ENCODE data around the gene TBPL1. TPM values are rescaled to one million over a fixed set of nuclear protein-coding genes. Genes with fewer than 3 reads are reported as not detected.

The TBPL1 gene
- total RNA-seq, 5 donors from 2014 or later (not counting 1 experiment from before 2014, with no cell fraction given), result 27.7 to 30.5 (median 28.9) TPM

- Mint-ChIP-seq H3K9me3 (no peaks in the 10 kb centered on the region), H3K4me3 (no peak overlapping the region), H3K36me3 (no peaks in the 10 kb centered on the region), H3K27me3 (peaks cover 9 to 15% of the 10 kb centered on the region in 2 donors), H3K4me1 (no peaks in the 10 kb centered on the region), H3K27ac (no peak overlapping the region)
- WGBS (ENCODE audit: insufficient coverage), result 80% methylated on average over 1 of the region's 4 CpGs
- H3K4me3 ChIP-seq (ENCODE audit: control insufficient read depth in 1 of 2, extremely low read depth in 1 of 2, low read length in 1 of 2), result no peak overlapping the region
- ATAC-seq (replicated peaks in 1 of 4), result no peak
- ChIA-PET POLR2A (no interaction called here), CTCF (interaction anchor here in 1 of 2 donors (1.0 kb wide), 1 partner anchor 59 kb away, joined by 3 read pairs; no protein-coding TSS in a partner anchor)
- H3K36me3 ChIP-seq (ENCODE audit: control insufficient read depth in 2 of 2, extremely low read depth in 1 of 2, insufficient read depth in 1 of 2, low read length in 1 of 2), result no peaks in the 10 kb centered on the region
- H3K9me3 ChIP-seq, result no peaks in the 10 kb centered on the region
- DNase-seq, result no peak
- H3K27ac ChIP-seq (ENCODE audit: low read length), result no peak overlapping the region
- H3K27me3 ChIP-seq (replicated peaks in 1 of 2; ENCODE audit: control insufficient read depth in 2 of 2, extremely low read depth in 1 of 2, insufficient read depth in 2 of 2, low read length in 1 of 2), result peaks cover 0 to 4% of the 10 kb centered on the region in 2 experiments
- no peaks in the 10 kb centered on the region for H3K4me1 ChIP-seq (ENCODE audit: control insufficient read depth in 1 of 2, extremely low read depth in 1 of 2, insufficient read depth in 2 of 2, low read length in 2 of 2)
Measured at GRCh38 chr6:134004714-134005113, 51.7 kb downstream of the TBPL1 start.

GRCh38 chr6:134005800-134006199 is 52.8 kb downstream of the TBPL1 start:
- DNase-seq (no peak), ATAC-seq (replicated peaks in 1 of 4) (no peak)
- Mint-ChIP-seq H3K36me3 (no peaks in the 10 kb centered on the region), H3K4me3 (no peak overlapping the region), H3K27me3 (peaks cover 9 to 13% of the 10 kb centered on the region in 2 donors), H3K27ac (no peak overlapping the region), H3K9me3 (no peaks in the 10 kb centered on the region), H3K4me1 (no peaks in the 10 kb centered on the region)
- no peaks in the 10 kb centered on the region for H3K9me3 ChIP-seq
- H3K36me3 ChIP-seq (ENCODE audit: control insufficient read depth in 2 of 2, extremely low read depth in 1 of 2, insufficient read depth in 1 of 2, low read length in 1 of 2), result no peaks in the 10 kb centered on the region
- no peaks in the 10 kb centered on the region for H3K4me1 ChIP-seq (ENCODE audit: control insufficient read depth in 1 of 2, extremely low read depth in 1 of 2, insufficient read depth in 2 of 2, low read length in 2 of 2)
- ChIA-PET POLR2A (no interaction called here), CTCF (no interaction called here)
- no peak overlapping the region for H3K27ac ChIP-seq (ENCODE audit: low read length)
- peaks cover 0 to 4% of the 10 kb centered on the region in 2 experiments for H3K27me3 ChIP-seq (replicated peaks in 1 of 2; ENCODE audit: control insufficient read depth in 2 of 2, extremely low read depth in 1 of 2, insufficient read depth in 2 of 2, low read length in 1 of 2)
- no CpG with 5 or more reads among the region's 6 CpGs for WGBS (ENCODE audit: insufficient coverage)
- no peak overlapping the region for H3K4me3 ChIP-seq (ENCODE audit: control insufficient read depth in 1 of 2, extremely low read depth in 1 of 2, low read length in 1 of 2)

GRCh38 chr6:134007077-134007476 is 54.1 kb downstream of the TBPL1 start:
- Mint-ChIP-seq H3K4me3 (no peak overlapping the region), H3K36me3 (no peaks in the 10 kb centered on the region), H3K27me3 (peaks cover 9 to 13% of the 10 kb centered on the region in 2 donors), H3K4me1 (no peaks in the 10 kb centered on the region), H3K27ac (no peak overlapping the region), H3K9me3 (no peaks in the 10 kb centered on the region)
- ATAC-seq (replicated peaks in 1 of 4), result no peak
- no peaks in the 10 kb centered on the region for H3K4me1 ChIP-seq (ENCODE audit: control insufficient read depth in 1 of 2, extremely low read depth in 1 of 2, insufficient read depth in 2 of 2, low read length in 2 of 2)
- POLR2A ChIA-PET, result no interaction called here
- H3K36me3 ChIP-seq (ENCODE audit: control insufficient read depth in 2 of 2, extremely low read depth in 1 of 2, insufficient read depth in 1 of 2, low read length in 1 of 2), result no peaks in the 10 kb centered on the region
- CTCF ChIA-PET, result no interaction called here
- H3K9me3 ChIP-seq, result no peaks in the 10 kb centered on the region
- no peak overlapping the region for H3K27ac ChIP-seq (ENCODE audit: low read length)
- peaks cover 0 to 4% of the 10 kb centered on the region in 2 experiments for H3K27me3 ChIP-seq (replicated peaks in 1 of 2; ENCODE audit: control insufficient read depth in 2 of 2, extremely low read depth in 1 of 2, insufficient read depth in 2 of 2, low read length in 1 of 2)
- H3K4me3 ChIP-seq (ENCODE audit: control insufficient read depth in 1 of 2, extremely low read depth in 1 of 2, low read length in 1 of 2), result no peak overlapping the region
- no peak for DNase-seq
- WGBS (ENCODE audit: insufficient coverage), result 73% methylated on average over 1 of the region's 4 CpGs

GRCh38 chr6:134009876-134010275 is 56.9 kb downstream of the TBPL1 start:
- DNase-seq (no peak), ATAC-seq (replicated peaks in 1 of 4) (no peak)
- no peaks in the 10 kb centered on the region for H3K4me1 Mint-ChIP-seq
- H3K27ac Mint-ChIP-seq, result no peak overlapping the region
- Histone ChIP-seq H3K4me3 (ENCODE audit: control insufficient read depth in 1 of 2, extremely low read depth in 1 of 2, low read length in 1 of 2) (no peak overlapping the region), H3K27ac (ENCODE audit: low read length) (no peak overlapping the region), H3K9me3 (no peaks in the 10 kb centered on the region), H3K36me3 (ENCODE audit: control insufficient read depth in 2 of 2, extremely low read depth in 1 of 2, insufficient read depth in 1 of 2, low read length in 1 of 2) (no peaks in the 10 kb centered on the region), H3K4me1 (ENCODE audit: control insufficient read depth in 1 of 2, extremely low read depth in 1 of 2, insufficient read depth in 2 of 2, low read length in 2 of 2) (no peaks in the 10 kb centered on the region), H3K27me3 (replicated peaks in 1 of 2; ENCODE audit: control insufficient read depth in 2 of 2, extremely low read depth in 1 of 2, insufficient read depth in 2 of 2, low read length in 1 of 2) (peaks cover 0 to 4% of the 10 kb centered on the region in 2 experiments)
- ChIA-PET CTCF (no interaction called here), POLR2A (no interaction called here)
- H3K4me3 Mint-ChIP-seq, result no peak overlapping the region
- no peaks in the 10 kb centered on the region for H3K9me3 Mint-ChIP-seq
- peaks cover 0 to 14% of the 10 kb centered on the region in 2 donors for H3K27me3 Mint-ChIP-seq
- no peaks in the 10 kb centered on the region for H3K36me3 Mint-ChIP-seq

GRCh38 chr6:134010400-134010799 is 57.4 kb downstream of the TBPL1 start:
- no peaks in the 10 kb centered on the region for H3K4me1 Mint-ChIP-seq
- DNase-seq (no peak), ATAC-seq (replicated peaks in 1 of 4) (no peak)
- no peaks in the 10 kb centered on the region for H3K9me3 Mint-ChIP-seq
- H3K4me1 ChIP-seq (ENCODE audit: control insufficient read depth in 1 of 2, extremely low read depth in 1 of 2, insufficient read depth in 2 of 2, low read length in 2 of 2), result no peaks in the 10 kb centered on the region
- ChIA-PET POLR2A (no interaction called here), CTCF (no interaction called here)
- no peaks in the 10 kb centered on the region for H3K36me3 ChIP-seq (ENCODE audit: control insufficient read depth in 2 of 2, extremely low read depth in 1 of 2, insufficient read depth in 1 of 2, low read length in 1 of 2)
- H3K27me3 ChIP-seq (replicated peaks in 1 of 2; ENCODE audit: control insufficient read depth in 2 of 2, extremely low read depth in 1 of 2, insufficient read depth in 2 of 2, low read length in 1 of 2), result peaks cover 0 to 4% of the 10 kb centered on the region in 2 experiments
- no peaks in the 10 kb centered on the region for H3K9me3 ChIP-seq
- no peaks in the 10 kb centered on the region for H3K36me3 Mint-ChIP-seq
- H3K4me3 Mint-ChIP-seq, result no peak overlapping the region
- H3K4me3 ChIP-seq (ENCODE audit: control insufficient read depth in 1 of 2, extremely low read depth in 1 of 2, low read length in 1 of 2), result no peak overlapping the region
- 100% methylated on average over 1 of the region's 8 CpGs for WGBS (ENCODE audit: insufficient coverage)
- no peak overlapping the region for H3K27ac ChIP-seq (ENCODE audit: low read length)
- H3K27me3 Mint-ChIP-seq, result peaks cover 0 to 15% of the 10 kb centered on the region in 2 donors
- H3K27ac Mint-ChIP-seq, result no peak overlapping the region

- no CpG with 5 or more reads among the region's 2 CpGs for WGBS (ENCODE audit: insufficient coverage)
- H3K4me1 Mint-ChIP-seq, result no peaks in the 10 kb centered on the region
- H3K4me1 ChIP-seq (ENCODE audit: control insufficient read depth in 1 of 2, extremely low read depth in 1 of 2, insufficient read depth in 2 of 2, low read length in 2 of 2), result no peaks in the 10 kb centered on the region
- no peak for DNase-seq
- no peak overlapping the region for H3K27ac ChIP-seq (ENCODE audit: low read length)
- peaks cover 0 to 11% of the 10 kb centered on the region in 2 donors for H3K27me3 Mint-ChIP-seq
- no peaks in the 10 kb centered on the region for H3K36me3 Mint-ChIP-seq
- H3K36me3 ChIP-seq (ENCODE audit: control insufficient read depth in 2 of 2, extremely low read depth in 1 of 2, insufficient read depth in 1 of 2, low read length in 1 of 2), result no peaks in the 10 kb centered on the region
- CTCF ChIA-PET, result no interaction called here
- no peaks in the 10 kb centered on the region for H3K9me3 Mint-ChIP-seq
- no peak overlapping the region for H3K27ac Mint-ChIP-seq
- H3K9me3 ChIP-seq, result no peaks in the 10 kb centered on the region
- H3K4me3 Mint-ChIP-seq, result no peak overlapping the region
- H3K27me3 ChIP-seq (replicated peaks in 1 of 2; ENCODE audit: control insufficient read depth in 2 of 2, extremely low read depth in 1 of 2, insufficient read depth in 2 of 2, low read length in 1 of 2), result peaks cover 0 to 4% of the 10 kb centered on the region in 2 experiments
- POLR2A ChIA-PET, result no interaction called here
- no peak for ATAC-seq (replicated peaks in 1 of 4)
- H3K4me3 ChIP-seq (ENCODE audit: control insufficient read depth in 1 of 2, extremely low read depth in 1 of 2, low read length in 1 of 2), result no peak overlapping the region
Measured at GRCh38 chr6:134010974-134011373, 58.0 kb downstream of the TBPL1 start.

- WGBS (ENCODE audit: insufficient coverage), result no CpG with 5 or more reads among the region's 3 CpGs
- H3K4me1 Mint-ChIP-seq, result no peaks in the 10 kb centered on the region
- H3K9me3 ChIP-seq, result no peaks in the 10 kb centered on the region
- H3K9me3 Mint-ChIP-seq, result no peaks in the 10 kb centered on the region
- DNase-seq (no peak), ATAC-seq (replicated peaks in 1 of 4) (no peak)
- no peaks in the 10 kb centered on the region for H3K36me3 Mint-ChIP-seq
- no peak overlapping the region for H3K4me3 Mint-ChIP-seq
- H3K4me3 ChIP-seq (ENCODE audit: control insufficient read depth in 1 of 2, extremely low read depth in 1 of 2, low read length in 1 of 2), result no peak overlapping the region
- H3K27ac ChIP-seq (ENCODE audit: low read length), result no peak overlapping the region
- H3K27ac Mint-ChIP-seq, result no peak overlapping the region
- POLR2A ChIA-PET, result interaction anchor here in 1 of 2 donors (0.5 kb wide), 1 partner anchor 102 kb away, joined by 3 read pairs; no protein-coding TSS in a partner anchor
- no peaks in the 10 kb centered on the region for H3K36me3 ChIP-seq (ENCODE audit: control insufficient read depth in 2 of 2, extremely low read depth in 1 of 2, insufficient read depth in 1 of 2, low read length in 1 of 2)
- no peaks in the 10 kb centered on the region for H3K4me1 ChIP-seq (ENCODE audit: control insufficient read depth in 1 of 2, extremely low read depth in 1 of 2, insufficient read depth in 2 of 2, low read length in 2 of 2)
- CTCF ChIA-PET, result no interaction called here
- no peaks in the 10 kb centered on the region for H3K27me3 ChIP-seq (replicated peaks in 1 of 2; ENCODE audit: control insufficient read depth in 2 of 2, extremely low read depth in 1 of 2, insufficient read depth in 2 of 2, low read length in 1 of 2)
- H3K27me3 Mint-ChIP-seq, result peaks cover 5 to 18% of the 10 kb centered on the region in 2 donors
Measured at GRCh38 chr6:134014588-134015137, 61.6 kb downstream of the TBPL1 start.

All from T-cell (primary cell).